Measurements from ENCODE around the gene TENM3. TPM values are rescaled to one million over a fixed set of nuclear protein-coding genes. Genes with fewer than 3 reads are reported as not detected.

Gene TENM3
- total RNA-seq, 1 experiment from 2014 or later: 34.1 TPM

DNA sequence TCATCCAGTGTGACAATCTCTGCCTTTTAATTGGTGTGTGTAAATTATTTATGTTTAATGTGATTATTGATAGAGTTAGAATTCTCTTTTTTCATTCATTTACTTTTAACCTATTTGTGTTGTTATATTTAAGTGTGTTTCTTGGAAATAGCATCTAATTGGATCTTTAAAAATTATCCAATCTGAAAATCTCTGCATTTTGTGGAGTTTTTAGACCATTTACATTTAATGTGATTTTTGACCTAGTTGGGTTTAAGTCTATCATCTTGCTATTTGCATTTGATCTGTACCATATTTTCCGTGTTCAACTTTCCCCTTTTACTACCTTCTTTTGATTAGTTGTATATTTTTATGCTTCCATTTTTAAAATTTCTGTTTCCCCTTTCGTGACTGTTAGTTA is 71.3 kb downstream of the TENM3 start:
- no peak for DNase-seq (ENCODE audit: unreplicated experiment)
- intact Hi-C loops (cut with micrococcal nuclease): no loop called here
- H3K4me3 Mint-ChIP-seq (ENCODE audit: unreplicated experiment): no peak overlapping the region
- no TSS peak for BruUV-seq (replicated peaks)
- ChIA-PET CTCF (no interaction called here), POLR2A (no interaction called here)
- no peaks in the 10 kb centered on the region for H3K36me3 Mint-ChIP-seq (ENCODE audit: insufficient read depth, unreplicated experiment)
- no peak overlapping the region for H3K27ac Mint-ChIP-seq (ENCODE audit: low read depth, unreplicated experiment)
- H3K27me3 Mint-ChIP-seq (ENCODE audit: insufficient read depth, unreplicated experiment): no peaks in the 10 kb centered on the region
- H3K9me3 Mint-ChIP-seq (ENCODE audit: unreplicated experiment): peaks cover 24% of the 10 kb centered on the region
- H3K4me1 Mint-ChIP-seq (ENCODE audit: insufficient read depth, unreplicated experiment): peaks cover 6% of the 10 kb centered on the region
- TF ChIP-seq, protein P1, sequence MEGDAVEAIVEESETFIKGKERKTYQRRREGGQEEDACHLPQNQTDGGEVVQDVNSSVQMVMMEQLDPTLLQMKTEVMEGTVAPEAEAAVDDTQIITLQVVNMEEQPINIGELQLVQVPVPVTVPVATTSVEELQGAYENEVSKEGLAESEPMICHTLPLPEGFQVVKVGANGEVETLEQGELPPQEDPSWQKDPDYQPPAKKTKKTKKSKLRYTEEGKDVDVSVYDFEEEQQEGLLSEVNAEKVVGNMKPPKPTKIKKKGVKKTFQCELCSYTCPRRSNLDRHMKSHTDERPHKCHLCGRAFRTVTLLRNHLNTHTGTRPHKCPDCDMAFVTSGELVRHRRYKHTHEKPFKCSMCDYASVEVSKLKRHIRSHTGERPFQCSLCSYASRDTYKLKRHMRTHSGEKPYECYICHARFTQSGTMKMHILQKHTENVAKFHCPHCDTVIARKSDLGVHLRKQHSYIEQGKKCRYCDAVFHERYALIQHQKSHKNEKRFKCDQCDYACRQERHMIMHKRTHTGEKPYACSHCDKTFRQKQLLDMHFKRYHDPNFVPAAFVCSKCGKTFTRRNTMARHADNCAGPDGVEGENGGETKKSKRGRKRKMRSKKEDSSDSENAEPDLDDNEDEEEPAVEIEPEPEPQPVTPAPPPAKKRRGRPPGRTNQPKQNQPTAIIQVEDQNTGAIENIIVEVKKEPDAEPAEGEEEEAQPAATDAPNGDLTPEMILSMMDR (IDR thresholded peaks at IDR 0.05; ENCODE audit: unreplicated experiment): no peak

DNA sequence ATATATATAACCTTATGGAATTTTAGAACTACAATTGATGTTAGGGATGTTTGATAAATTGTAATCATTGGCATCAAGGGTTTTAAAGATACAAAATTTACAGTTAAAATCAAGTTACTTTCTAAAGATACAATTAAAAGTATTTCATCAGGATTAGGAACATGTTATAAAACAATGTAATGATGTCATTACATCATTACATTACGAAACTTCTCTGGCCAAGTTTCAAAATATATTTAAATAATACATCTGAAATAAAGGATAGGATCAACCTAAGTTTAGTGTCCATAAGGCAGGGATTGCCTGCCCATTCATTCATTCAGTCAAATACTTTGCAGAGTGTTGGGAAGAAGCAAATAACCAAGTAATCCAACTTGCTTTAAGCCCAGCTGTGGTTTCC is 75.1 kb downstream of the TENM3 start:
- peaks cover 6% of the 10 kb centered on the region for H3K4me1 Mint-ChIP-seq (ENCODE audit: insufficient read depth, unreplicated experiment)
- H3K4me3 Mint-ChIP-seq (ENCODE audit: unreplicated experiment): no peak overlapping the region
- TF ChIP-seq, protein P1 (IDR thresholded peaks at IDR 0.05; ENCODE audit: unreplicated experiment): no peak
- ChIA-PET POLR2A (interaction anchor here (0.6 kb wide), 1 partner anchor 72 kb away, joined by 3 read pairs; no protein-coding TSS in a partner anchor), CTCF (no interaction called here)
- no peaks in the 10 kb centered on the region for H3K36me3 Mint-ChIP-seq (ENCODE audit: insufficient read depth, unreplicated experiment)
- intact Hi-C loops (cut with micrococcal nuclease): no loop called here
- H3K27me3 Mint-ChIP-seq (ENCODE audit: insufficient read depth, unreplicated experiment): no peaks in the 10 kb centered on the region
- H3K27ac Mint-ChIP-seq (ENCODE audit: low read depth, unreplicated experiment): no peak overlapping the region
- BruUV-seq (replicated peaks): no TSS peak
- peaks cover 24% of the 10 kb centered on the region for H3K9me3 Mint-ChIP-seq (ENCODE audit: unreplicated experiment)
- DNase-seq (ENCODE audit: unreplicated experiment): peak; percentile 48

DNA sequence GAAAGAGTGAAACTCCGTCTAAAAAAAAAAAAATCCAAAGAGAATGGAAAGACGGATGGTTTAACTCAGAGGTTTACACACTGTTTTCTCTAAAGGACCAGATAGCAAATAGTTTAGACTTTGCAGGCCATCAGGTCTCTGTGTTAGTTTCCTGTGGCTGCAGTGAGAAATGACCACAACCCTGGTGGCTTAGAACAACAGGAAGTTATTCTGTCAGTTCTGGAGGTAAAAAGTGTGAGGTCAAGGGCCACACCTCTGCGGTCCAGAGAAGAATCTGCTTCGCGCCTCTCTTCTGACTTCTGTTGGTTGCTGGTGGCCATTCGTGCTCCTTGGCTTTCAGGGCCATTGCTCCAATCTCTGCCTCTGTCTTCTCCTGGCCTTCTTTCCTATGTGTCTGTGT is 76.9 kb downstream of the TENM3 start:
- TF ChIP-seq, protein P1 (IDR thresholded peaks at IDR 0.05; ENCODE audit: unreplicated experiment): no peak
- Mint-ChIP-seq H3K27me3 (ENCODE audit: insufficient read depth, unreplicated experiment) (no peaks in the 10 kb centered on the region), H3K4me1 (ENCODE audit: insufficient read depth, unreplicated experiment) (peaks cover 6% of the 10 kb centered on the region), H3K27ac (ENCODE audit: low read depth, unreplicated experiment) (no peak overlapping the region), H3K4me3 (ENCODE audit: unreplicated experiment) (no peak overlapping the region), H3K36me3 (ENCODE audit: insufficient read depth, unreplicated experiment) (no peaks in the 10 kb centered on the region), H3K9me3 (ENCODE audit: unreplicated experiment) (peaks cover 8% of the 10 kb centered on the region)
- ChIA-PET CTCF (no interaction called here), POLR2A (no interaction called here)
- no peak for DNase-seq (ENCODE audit: unreplicated experiment)
- no TSS peak for BruUV-seq (replicated peaks)
- intact Hi-C loops (cut with micrococcal nuclease): no loop called here

DNA sequence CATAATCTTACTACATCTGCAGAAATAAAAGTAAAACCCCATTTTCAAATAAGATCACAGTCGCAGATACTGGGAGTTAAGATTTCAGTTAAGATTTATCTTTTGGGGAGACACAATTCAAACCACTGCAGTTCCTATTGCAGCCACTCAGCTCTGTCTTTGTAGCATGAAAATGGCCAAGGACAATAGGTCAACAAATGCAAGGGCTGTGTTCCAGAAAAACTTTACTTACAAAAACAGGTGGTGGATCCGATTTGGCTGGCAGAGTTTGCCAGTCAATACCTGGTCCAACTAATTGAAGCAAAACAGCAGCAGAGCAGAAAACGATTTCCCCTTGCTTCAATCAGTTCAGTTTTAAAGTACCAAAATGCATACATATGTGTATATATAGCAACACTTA is 77.4 kb downstream of the TENM3 start:
- Mint-ChIP-seq H3K27ac (ENCODE audit: low read depth, unreplicated experiment) (no peak overlapping the region), H3K36me3 (ENCODE audit: insufficient read depth, unreplicated experiment) (no peaks in the 10 kb centered on the region), H3K27me3 (ENCODE audit: insufficient read depth, unreplicated experiment) (no peaks in the 10 kb centered on the region), H3K9me3 (ENCODE audit: unreplicated experiment) (peaks cover 4% of the 10 kb centered on the region), H3K4me1 (ENCODE audit: insufficient read depth, unreplicated experiment) (peaks cover 6% of the 10 kb centered on the region), H3K4me3 (ENCODE audit: unreplicated experiment) (no peak overlapping the region)
- CTCF ChIA-PET: no interaction called here
- DNase-seq (ENCODE audit: unreplicated experiment): no peak
- POLR2A ChIA-PET: no interaction called here
- intact Hi-C loops (cut with micrococcal nuclease): no loop called here
- TF ChIP-seq, protein P1 (IDR thresholded peaks at IDR 0.05; ENCODE audit: unreplicated experiment): no peak
- no TSS peak for BruUV-seq (replicated peaks)
